CD4-positive, alpha-beta memory T cell (primary cell): ENCODE data around the gene FAM149A. TPM values are rescaled to one million over a fixed set of nuclear protein-coding genes. Genes with fewer than 3 reads are reported as not detected.

Experiments used
- CTCF ChIA-PET: fragments of 350-600 bp; sonication (Branson Sonifier 250); formaldehyde crosslinking; loops from one replicate; lab custom pipeline; 2021; ENCODE audit warnings: inconsistent platforms; ENCODE audit not compliant: partially characterized antibody; lab: Charles Lee
- POLR2A ChIA-PET: fragments of 350-600 bp; sonication (Branson Sonifier 250); formaldehyde crosslinking; loops from one replicate; lab custom pipeline; 2021; ENCODE audit not compliant: partially characterized antibody; lab: Charles Lee
- DNase-seq, 5 donors: peaks; one replicate each; pipeline versions ENCODE4 v3.0.0 to v3.0.0-alpha.2; 2020 to 2022; ENCODE audit warnings: mixed read lengths in 1 of 5
- H3K27ac ChIP-seq: one replicate; pipeline ENCODE4 v1.7.0; 2013; ENCODE audit warnings: low read depth, low read length
- H3K27me3 ChIP-seq: 2 replicates; pipeline ENCODE4 v1.7.0; 2013; ENCODE audit warnings: mild to moderate bottlenecking, low read length, moderate library complexity; ENCODE audit not compliant: insufficient read depth
- H3K36me3 ChIP-seq: 2 replicates; pipeline ENCODE4 v1.7.0; 2013; ENCODE audit warnings: mild to moderate bottlenecking, low read length, moderate library complexity; ENCODE audit not compliant: insufficient read depth
- H3K4me1 ChIP-seq: 2 replicates; pipeline ENCODE4 v1.7.0; 2013; ENCODE audit warnings: mild to moderate bottlenecking, low read length, moderate library complexity; ENCODE audit not compliant: insufficient read depth
- H3K4me3 ChIP-seq, 2 donors: one replicate each; pipeline ENCODE4 v1.7.0; 2013; ENCODE audit warnings: low read length in 2 of 2, mild to moderate bottlenecking in 1 of 2
- H3K9me3 ChIP-seq, 2 donors: one replicate each; pipeline ENCODE4 v1.7.0; 2013; ENCODE audit warnings: low read length in 2 of 2, control low read depth in 1 of 2; ENCODE audit not compliant: control insufficient read depth in 1 of 2
- H3K27ac Mint-ChIP-seq, 7 donors: one replicate each; pipeline ENCODE4 v1.8.0; 2020 to 2021; ENCODE audit warnings: mixed read lengths in 7 of 7, mild to moderate bottlenecking in 6 of 7, inconsistent platforms in 3 of 7, moderate library complexity in 3 of 7
- H3K27me3 Mint-ChIP-seq, 2 donors: one replicate each; pipeline ENCODE4 v1.8.0; 2020 to 2021; ENCODE audit warnings: mixed read lengths in 2 of 2
- H3K36me3 Mint-ChIP-seq, 2 donors: one replicate each; pipeline ENCODE4 v1.8.0; 2020 to 2021; ENCODE audit warnings: mixed read lengths in 2 of 2, inconsistent platforms in 1 of 2, mild to moderate bottlenecking in 1 of 2
- H3K4me1 Mint-ChIP-seq, 4 donors: one replicate each; pipeline ENCODE4 v1.8.0; 2020 to 2021; ENCODE audit warnings: mixed read lengths in 4 of 4, mild to moderate bottlenecking in 1 of 4
- H3K4me3 Mint-ChIP-seq, 8 donors: one replicate each; pipeline ENCODE4 v1.8.0; 2020 to 2021; ENCODE audit warnings: mixed read lengths in 8 of 8, mild to moderate bottlenecking in 7 of 8, moderate library complexity in 6 of 8, inconsistent platforms in 3 of 8
- H3K9me3 Mint-ChIP-seq, 8 donors: one replicate each; pipeline ENCODE4 v1.8.0; 2020 to 2021; ENCODE audit warnings: mixed read lengths in 8 of 8, mild to moderate bottlenecking in 5 of 8, inconsistent platforms in 3 of 8, moderate library complexity in 1 of 8
- intact Hi-C: fragments of 100-400 bp; cut with micrococcal nuclease; formaldehyde crosslinking; loops from one replicate; pipeline ENCODE4 v1.15.1; 2023
- polyA plus RNA-seq, 2 donors: library from polyadenylated mRNA; unstranded; fragments of 300-500 nt; fragmentation: Illumina TruSeq; gene quantifications; one replicate each; pipeline ENCODE4 v1.2.3, GENCODE V29; 2021
- total RNA-seq, 2 experiments: library from RNA; stranded (reverse); gene quantifications; one replicate each; pipeline ENCODE4 v1.2.3, GENCODE V29; 2021

Gene FAM149A
- total and polyA plus RNA-seq, 4 experiments from 2014 or later, result 0.58 to 0.76 TPM; not detected in 2

DNA sequence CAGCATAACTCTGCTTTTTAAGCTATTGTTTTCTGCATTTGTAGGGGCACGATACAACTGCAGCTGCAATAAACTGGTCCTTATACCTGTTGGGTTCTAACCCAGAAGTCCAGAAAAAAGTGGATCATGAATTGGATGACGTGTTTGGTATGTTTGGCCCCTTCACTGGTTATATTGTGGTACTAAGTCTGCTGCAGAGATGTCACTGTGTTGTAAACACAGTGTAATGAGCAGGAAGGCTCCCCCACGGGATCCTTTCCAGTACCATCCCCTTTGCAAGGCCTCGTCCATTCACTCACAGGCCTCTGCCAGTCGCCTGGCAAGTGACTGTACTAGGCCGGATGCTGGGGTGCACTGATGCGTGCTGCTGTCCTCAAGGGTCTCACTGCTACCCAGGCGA lies 100.7 kb downstream of the FAM149A start:
- Histone ChIP-seq H3K9me3 (no peaks in the 10 kb centered on the region), H3K4me1 (no peaks in the 10 kb centered on the region), H3K36me3 (no peaks in the 10 kb centered on the region), H3K27ac (peak overlapping the region; percentile 54), H3K4me3 (no peak overlapping the region), H3K27me3 (no peaks in the 10 kb centered on the region)
- Mint-ChIP-seq H3K4me3 (no peak overlapping the region), H3K4me1 (peaks cover 11 to 47% (median 20%) of the 10 kb centered on the region in 4 donors), H3K27ac (peak overlapping the region in 5 of 7 donors; percentile 13 to 75 (median 42)), H3K9me3 (peaks cover 0 to 6% (median under 1%) of the 10 kb centered on the region in 8 donors), H3K36me3 (peaks cover 24 to 31% of the 10 kb centered on the region in 2 donors), H3K27me3 (no peaks in the 10 kb centered on the region)
- CTCF ChIA-PET, result interaction anchor here (1.0 to 5.1 kb wide), 2 partner anchors 14 to 137 kb away, joined by 4 to 45 read pairs; partner anchors contain the start of gene CYP4V2
- intact Hi-C loops, result loop anchor here (10.0 kb wide), 1 partner anchor 1670 kb away; no protein-coding TSS in a partner anchor
- POLR2A ChIA-PET, result interaction anchor here (6.6 kb wide), 1 partner anchor 13 kb away, joined by 131 read pairs; the partner anchor contains the start of gene CYP4V2
- no peak for DNase-seq

DNA sequence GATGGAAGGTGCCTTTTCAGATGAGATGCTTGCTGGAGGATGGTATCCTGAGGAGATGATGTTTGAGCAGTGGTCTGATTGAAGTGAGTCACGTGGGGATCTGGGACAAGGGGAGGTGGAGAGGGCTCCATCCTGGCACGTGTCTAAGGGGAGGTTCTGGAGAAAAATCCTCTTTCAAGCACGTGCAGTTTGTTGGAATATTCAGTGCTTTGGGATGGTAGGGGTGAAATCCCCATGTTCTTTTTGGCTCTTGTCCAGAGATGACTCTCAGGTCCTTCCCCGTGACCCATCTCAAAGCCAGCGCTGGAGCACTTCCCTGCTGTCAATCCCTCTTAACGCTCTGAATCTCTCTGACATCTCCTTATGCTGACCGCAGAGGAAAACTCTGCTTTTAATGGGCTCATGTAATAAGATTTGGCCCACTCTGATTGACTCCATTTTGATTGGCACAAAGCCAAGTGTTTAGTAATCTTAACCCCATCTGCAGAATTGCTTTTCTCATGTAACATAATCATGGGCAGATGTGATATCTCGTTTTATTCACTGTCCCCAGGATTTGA lies 112.0 kb downstream of the FAM149A start:
- H3K9me3 Mint-ChIP-seq, result peaks cover 0 to 3% (median 0%) of the 10 kb centered on the region in 8 donors
- intact Hi-C loops, result no loop called here

DNA sequence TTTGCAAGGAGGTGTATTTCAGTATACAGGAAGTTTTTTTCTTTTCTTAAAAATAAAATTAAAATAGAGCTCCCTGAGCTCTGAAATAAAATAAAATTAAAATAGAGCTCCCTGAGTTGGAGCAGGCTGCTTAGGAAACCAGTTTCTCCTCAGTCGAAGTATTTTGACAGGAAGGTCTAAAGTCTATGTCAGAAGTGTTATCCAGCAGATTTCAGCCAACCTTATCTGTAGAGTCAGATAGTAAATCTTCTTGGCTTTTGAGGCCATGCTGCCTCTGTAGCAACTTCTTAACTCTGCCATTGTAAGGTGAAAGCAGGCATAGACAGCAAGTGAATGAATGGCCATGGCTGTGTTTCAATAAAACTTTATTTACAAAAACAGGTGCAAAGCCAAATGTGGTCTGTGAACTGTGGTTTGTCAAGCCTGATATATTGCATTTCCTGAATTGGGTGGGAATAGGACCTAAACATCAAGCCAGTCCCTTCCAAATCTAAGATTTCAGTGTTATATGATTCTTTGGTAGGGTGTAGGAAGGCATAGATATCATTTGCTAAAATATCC lies 113.3 kb downstream of the FAM149A start:
- Mint-ChIP-seq H3K4me1 (peaks cover 0 to 4% (median 0%) of the 10 kb centered on the region in 4 donors), H3K9me3 (peaks cover 0 to 3% (median 0%) of the 10 kb centered on the region in 8 donors), H3K27me3 (peaks cover 0 to 6% of the 10 kb centered on the region in 2 donors), H3K4me3 (no peak overlapping the region), H3K36me3 (peaks cover 1 to 5% of the 10 kb centered on the region in 2 donors), H3K27ac (no peak overlapping the region)
- Histone ChIP-seq H3K4me3 (no peak overlapping the region), H3K27ac (no peak overlapping the region), H3K4me1 (no peaks in the 10 kb centered on the region), H3K27me3 (no peaks in the 10 kb centered on the region), H3K36me3 (no peaks in the 10 kb centered on the region), H3K9me3 (no peaks in the 10 kb centered on the region)
- POLR2A ChIA-PET, result no interaction called here
- DNase-seq, result no peak
- intact Hi-C loops, result no loop called here
- CTCF ChIA-PET, result no interaction called here

More for the DNA sequence above, 112.0 kb downstream of the FAM149A start:
- H3K4me3 ChIP-seq, result no peak overlapping the region
- CTCF ChIA-PET, result no interaction called here
- no peaks in the 10 kb centered on the region for H3K27me3 ChIP-seq
- Mint-ChIP-seq H3K4me3 (no peak overlapping the region), H3K27me3 (peaks cover 0 to 6% of the 10 kb centered on the region in 2 donors), H3K36me3 (peaks cover 11% of the 10 kb centered on the region in 2 donors), H3K4me1 (peaks cover 0 to 4% (median 0%) of the 10 kb centered on the region in 4 donors), H3K27ac (no peak overlapping the region)
- no peak overlapping the region for H3K27ac ChIP-seq
- POLR2A ChIA-PET, result no interaction called here
- H3K36me3 ChIP-seq, result no peaks in the 10 kb centered on the region
- DNase-seq, result no peak
- H3K4me1 ChIP-seq, result no peaks in the 10 kb centered on the region
- no peaks in the 10 kb centered on the region for H3K9me3 ChIP-seq

DNA sequence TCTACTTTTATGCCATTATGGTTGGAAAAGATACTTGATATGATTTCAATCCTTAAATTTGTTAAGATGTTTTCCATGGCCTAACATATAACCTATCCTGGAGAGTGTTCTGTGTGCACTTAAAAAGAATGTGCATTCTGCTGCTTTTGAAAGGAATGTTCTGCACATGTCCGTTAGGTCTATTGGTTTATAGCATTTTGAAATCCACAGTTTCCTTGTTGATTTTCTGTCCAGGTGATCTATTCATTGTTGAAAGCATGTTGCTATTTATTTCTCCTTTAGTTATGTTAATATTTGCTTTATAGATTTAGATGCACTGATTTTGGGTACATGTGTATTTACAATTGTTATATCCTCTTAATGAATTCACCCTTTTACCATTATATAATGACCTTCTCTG lies 117.1 kb downstream of the FAM149A start:
- Histone ChIP-seq H3K4me3 (no peak overlapping the region), H3K27ac (no peak overlapping the region), H3K36me3 (no peaks in the 10 kb centered on the region), H3K4me1 (no peaks in the 10 kb centered on the region), H3K27me3 (no peaks in the 10 kb centered on the region), H3K9me3 (no peaks in the 10 kb centered on the region)
- Mint-ChIP-seq H3K4me3 (no peak overlapping the region), H3K36me3 (peaks cover 18 to 28% of the 10 kb centered on the region in 2 donors), H3K27me3 (peaks cover 0 to 8% of the 10 kb centered on the region in 2 donors), H3K4me1 (no peaks in the 10 kb centered on the region), H3K9me3 (peaks cover 4 to 29% (median 23%) of the 10 kb centered on the region in 8 donors), H3K27ac (no peak overlapping the region)
- ChIA-PET CTCF (no interaction called here), POLR2A (no interaction called here)
- intact Hi-C loops, result no loop called here
- no peak for DNase-seq

Other genes starting within 250 kb of the FAM149A start
- 1 to 10 TPM; 2.1 to 2.2 TPM for gene TLR3, start 35.5 kb upstream of the FAM149A start, total RNA-seq
- 1 to 10 TPM; 3.0 to 4.1 TPM for gene TLR3, start 35.5 kb upstream of the FAM149A start, polyA plus RNA-seq
- 10 to 100 TPM; 41.9 to 45.5 TPM for gene CYP4V2, start 86.9 kb downstream of the FAM149A start, total RNA-seq
- 10 to 100 TPM; 25.3 to 40.9 TPM for gene CYP4V2, start 86.9 kb downstream of the FAM149A start, polyA plus RNA-seq
- gene KLKB1, start 122.8 kb downstream of the FAM149A start, total RNA-seq, result 1 to 10 TPM; 1.2 to 1.4 TPM
- not detected for gene KLKB1, start 122.8 kb downstream of the FAM149A start, polyA plus RNA-seq
- not detected for gene F11, start 161.5 kb downstream of the FAM149A start, total RNA-seq
- not detected for gene F11, start 161.5 kb downstream of the FAM149A start, polyA plus RNA-seq